Measurements from ENCODE around the gene PRSS56. TPM values are rescaled to one million over a fixed set of nuclear protein-coding genes. Genes with fewer than 3 reads are reported as not detected.

Gene PRSS56
- total RNA-seq, 1 donor: not detected

DNA sequence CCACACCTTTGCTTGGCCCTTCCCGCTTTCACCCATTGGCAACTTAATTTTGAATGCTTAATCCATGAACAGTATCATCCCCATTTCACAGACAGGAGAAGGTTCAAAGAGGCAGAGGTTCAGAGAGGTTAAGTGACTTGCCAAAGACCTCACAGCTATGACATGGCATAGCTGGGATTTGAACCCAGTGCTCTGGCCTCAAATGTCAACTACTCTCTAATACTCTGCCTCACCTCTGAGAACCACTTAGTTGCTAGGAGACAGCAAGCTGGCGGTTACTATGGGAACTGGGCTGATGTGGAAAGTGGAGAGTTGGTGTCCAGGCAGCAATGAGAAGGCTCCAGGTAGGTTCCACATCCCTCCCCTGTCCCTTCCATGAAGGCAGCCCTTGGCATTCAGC, 15.8 kb upstream of the PRSS56 start:
- peaks cover 32% of the 10 kb centered on the region for H3K27me3 ChIP-seq (ENCODE audit: insufficient read depth, low read length)
- H3K4me1 ChIP-seq (ENCODE audit: insufficient read depth, low read length): no peaks in the 10 kb centered on the region
- no peaks in the 10 kb centered on the region for H3K36me3 ChIP-seq (ENCODE audit: insufficient read depth, low read length)
- DNase-seq (ENCODE audit: insufficient read length, low spot score, missing footprints): no peak
- TF ChIP-seq, protein P1, sequence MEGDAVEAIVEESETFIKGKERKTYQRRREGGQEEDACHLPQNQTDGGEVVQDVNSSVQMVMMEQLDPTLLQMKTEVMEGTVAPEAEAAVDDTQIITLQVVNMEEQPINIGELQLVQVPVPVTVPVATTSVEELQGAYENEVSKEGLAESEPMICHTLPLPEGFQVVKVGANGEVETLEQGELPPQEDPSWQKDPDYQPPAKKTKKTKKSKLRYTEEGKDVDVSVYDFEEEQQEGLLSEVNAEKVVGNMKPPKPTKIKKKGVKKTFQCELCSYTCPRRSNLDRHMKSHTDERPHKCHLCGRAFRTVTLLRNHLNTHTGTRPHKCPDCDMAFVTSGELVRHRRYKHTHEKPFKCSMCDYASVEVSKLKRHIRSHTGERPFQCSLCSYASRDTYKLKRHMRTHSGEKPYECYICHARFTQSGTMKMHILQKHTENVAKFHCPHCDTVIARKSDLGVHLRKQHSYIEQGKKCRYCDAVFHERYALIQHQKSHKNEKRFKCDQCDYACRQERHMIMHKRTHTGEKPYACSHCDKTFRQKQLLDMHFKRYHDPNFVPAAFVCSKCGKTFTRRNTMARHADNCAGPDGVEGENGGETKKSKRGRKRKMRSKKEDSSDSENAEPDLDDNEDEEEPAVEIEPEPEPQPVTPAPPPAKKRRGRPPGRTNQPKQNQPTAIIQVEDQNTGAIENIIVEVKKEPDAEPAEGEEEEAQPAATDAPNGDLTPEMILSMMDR (IDR thresholded peaks at IDR 0.05; ENCODE audit: extremely low read depth, low read depth, low read length): no peak
- H3K27ac ChIP-seq (ENCODE audit: low read depth, low read length): no peak overlapping the region
- no peaks in the 10 kb centered on the region for H3K79me2 ChIP-seq (ENCODE audit: insufficient read depth, low read length)
- H3K4me3 ChIP-seq (ENCODE audit: insufficient read depth, low read length): no peak overlapping the region
- H3K9me3 ChIP-seq (ENCODE audit: low read depth, low read length): no peaks in the 10 kb centered on the region
- no peak overlapping the region for H2AFZ ChIP-seq (ENCODE audit: low read length)
- no peak overlapping the region for H3K4me2 ChIP-seq (ENCODE audit: insufficient read depth, low read length)
- no peaks in the 10 kb centered on the region for H4K20me1 ChIP-seq (ENCODE audit: insufficient read depth, low read length)

DNA sequence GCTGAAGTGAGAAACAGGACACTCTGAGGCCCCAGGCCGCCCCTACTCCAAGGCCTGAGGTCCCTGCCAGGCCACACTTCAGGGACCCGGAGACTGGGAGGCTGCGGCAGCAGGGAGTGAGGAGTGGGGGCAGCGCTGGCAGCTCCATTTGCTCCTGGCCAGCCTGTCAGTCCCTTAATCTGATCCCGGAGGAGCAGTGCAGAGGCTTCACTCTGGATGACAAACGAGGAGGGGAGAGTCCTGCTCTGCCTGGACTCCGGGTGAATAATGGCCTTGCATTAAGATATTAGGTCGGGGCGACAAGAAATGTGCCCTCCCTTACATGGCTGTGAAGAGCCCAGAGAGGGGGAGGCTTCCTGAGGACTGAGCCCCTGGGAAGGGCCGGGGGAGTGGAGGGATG, 14.3 kb upstream of the PRSS56 start:
- H3K9me3 ChIP-seq (ENCODE audit: low read depth, low read length): no peaks in the 10 kb centered on the region
- H3K4me3 ChIP-seq (ENCODE audit: insufficient read depth, low read length): no peak overlapping the region
- H4K20me1 ChIP-seq (ENCODE audit: insufficient read depth, low read length): no peaks in the 10 kb centered on the region
- no peak for DNase-seq (ENCODE audit: insufficient read length, low spot score, missing footprints)
- peaks cover 32% of the 10 kb centered on the region for H3K27me3 ChIP-seq (ENCODE audit: insufficient read depth, low read length)
- no peaks in the 10 kb centered on the region for H3K79me2 ChIP-seq (ENCODE audit: insufficient read depth, low read length)
- TF ChIP-seq, protein P1 (IDR thresholded peaks at IDR 0.05; ENCODE audit: extremely low read depth, low read depth, low read length): no peak
- H3K4me1 ChIP-seq (ENCODE audit: insufficient read depth, low read length): no peaks in the 10 kb centered on the region
- no peak overlapping the region for H3K27ac ChIP-seq (ENCODE audit: low read depth, low read length)
- H3K36me3 ChIP-seq (ENCODE audit: insufficient read depth, low read length): no peaks in the 10 kb centered on the region
- H3K4me2 ChIP-seq (ENCODE audit: insufficient read depth, low read length): no peak overlapping the region
- H2AFZ ChIP-seq (ENCODE audit: low read length): no peak overlapping the region

DNA sequence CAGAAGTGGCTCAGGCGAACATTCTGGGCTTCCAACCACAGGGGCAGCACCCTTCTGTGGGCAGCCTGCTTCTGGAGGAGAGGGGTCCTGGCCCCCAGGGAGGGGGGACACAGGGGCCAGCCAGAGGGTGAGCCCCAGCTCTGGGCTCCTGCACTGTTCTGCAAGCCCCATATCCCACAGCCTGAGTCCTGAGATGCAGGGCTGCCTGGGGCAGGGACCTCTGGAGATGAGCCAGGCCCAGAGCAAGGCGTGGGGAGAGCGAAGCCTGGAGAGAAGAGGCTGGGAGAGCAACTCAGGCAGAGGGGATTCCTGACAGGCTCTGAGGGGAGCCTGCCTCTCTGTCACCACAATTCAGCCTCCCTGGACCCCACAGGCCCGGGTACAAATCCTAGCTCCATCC, 13.5 kb upstream of the PRSS56 start:
- no peaks in the 10 kb centered on the region for H3K36me3 ChIP-seq (ENCODE audit: insufficient read depth, low read length)
- no peaks in the 10 kb centered on the region for H3K9me3 ChIP-seq (ENCODE audit: low read depth, low read length)
- no peak overlapping the region for H3K27ac ChIP-seq (ENCODE audit: low read depth, low read length)
- H3K79me2 ChIP-seq (ENCODE audit: insufficient read depth, low read length): no peaks in the 10 kb centered on the region
- TF ChIP-seq, protein P1 (IDR thresholded peaks at IDR 0.05; ENCODE audit: extremely low read depth, low read depth, low read length): no peak
- peaks cover 32% of the 10 kb centered on the region for H3K27me3 ChIP-seq (ENCODE audit: insufficient read depth, low read length)
- H3K4me2 ChIP-seq (ENCODE audit: insufficient read depth, low read length): no peak overlapping the region
- no peak overlapping the region for H2AFZ ChIP-seq (ENCODE audit: low read length)
- no peak for DNase-seq (ENCODE audit: insufficient read length, low spot score, missing footprints)
- H3K4me1 ChIP-seq (ENCODE audit: insufficient read depth, low read length): no peaks in the 10 kb centered on the region
- no peaks in the 10 kb centered on the region for H4K20me1 ChIP-seq (ENCODE audit: insufficient read depth, low read length)
- no peak overlapping the region for H3K4me3 ChIP-seq (ENCODE audit: insufficient read depth, low read length)

DNA sequence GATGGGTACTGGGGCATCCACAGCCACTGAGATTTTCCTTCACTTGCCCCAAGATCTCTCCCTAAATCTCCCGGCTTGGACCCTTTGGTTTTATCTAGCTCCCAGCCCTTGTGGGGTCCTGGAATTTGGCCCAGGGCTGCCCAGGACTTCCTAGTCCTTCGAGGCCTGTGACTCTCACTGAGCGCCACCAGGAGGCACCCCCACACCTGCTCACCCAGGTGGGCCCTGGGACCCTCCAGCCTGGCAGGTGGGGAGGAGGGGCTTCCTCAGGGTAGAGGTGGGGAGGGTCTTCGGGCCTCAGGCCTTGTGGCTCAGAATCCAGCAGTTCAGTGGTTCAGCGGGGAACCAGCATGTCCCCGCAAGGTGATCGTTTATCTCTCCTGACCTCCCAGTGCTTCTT, 11.9 kb upstream of the PRSS56 start:
- Histone ChIP-seq H3K9me3 (ENCODE audit: low read depth, low read length) (no peaks in the 10 kb centered on the region), H3K27ac (ENCODE audit: low read depth, low read length) (no peak overlapping the region), H3K4me2 (ENCODE audit: insufficient read depth, low read length) (no peak overlapping the region), H3K79me2 (ENCODE audit: insufficient read depth, low read length) (no peaks in the 10 kb centered on the region), H3K4me1 (ENCODE audit: insufficient read depth, low read length) (no peaks in the 10 kb centered on the region), H3K36me3 (ENCODE audit: insufficient read depth, low read length) (no peaks in the 10 kb centered on the region), H3K27me3 (ENCODE audit: insufficient read depth, low read length) (peaks cover 26% of the 10 kb centered on the region), H3K4me3 (ENCODE audit: insufficient read depth, low read length) (no peak overlapping the region), H2AFZ (ENCODE audit: low read length) (no peak overlapping the region), H4K20me1 (ENCODE audit: insufficient read depth, low read length) (no peaks in the 10 kb centered on the region)
- DNase-seq (ENCODE audit: insufficient read length, low spot score, missing footprints): no peak
- TF ChIP-seq, protein P1 (IDR thresholded peaks at IDR 0.05; ENCODE audit: extremely low read depth, low read depth, low read length): no peak
